ENCODE measurements around the gene TMEM154.

TMEM154 gene

GRCh38 chr4:152660526-152660925 is 19.3 kb downstream of the TMEM154 start:
- no peak overlapping the region for H3K4me3 ChIP-seq (ENCODE audit: low read depth, low read length)
- no peak for DNase-seq (ENCODE audit: low read depth)
- TF ChIP-seq CTCF (conservative IDR thresholded peaks at IDR 0.05; ENCODE audit: low read depth, low read length): no peak

- TF ChIP-seq CTCF (conservative IDR thresholded peaks at IDR 0.05; ENCODE audit: low read depth, low read length): no peak
- DNase-seq (ENCODE audit: low read depth): no peak
- no peak overlapping the region for H3K4me3 ChIP-seq (ENCODE audit: low read depth, low read length)
These were observed 20.0 kb downstream of the TMEM154 start for GRCh38 chr4:152659806-152660205.

DNA sequence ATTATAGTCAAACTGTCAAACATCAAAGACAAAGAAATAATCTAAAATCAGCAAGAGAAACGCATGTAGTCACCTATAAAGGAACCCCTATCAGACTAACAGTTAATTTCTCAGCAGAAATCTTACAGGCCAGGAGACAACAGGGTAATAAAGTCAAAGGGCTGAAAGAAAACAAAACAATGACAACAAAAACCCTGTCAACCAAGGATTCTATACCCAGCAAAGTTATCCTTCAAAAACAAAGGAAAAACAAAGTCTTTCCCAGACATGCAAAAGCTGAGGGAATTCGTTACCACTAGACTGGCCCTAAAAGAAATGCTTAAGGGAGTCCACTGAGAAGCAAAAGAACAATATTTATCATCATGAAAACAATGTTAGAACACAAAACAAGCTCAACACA is 22.1 kb downstream of the TMEM154 start:
- H3K4me3 ChIP-seq (ENCODE audit: low read depth, low read length): no peak overlapping the region
- TF ChIP-seq CTCF (conservative IDR thresholded peaks at IDR 0.05; ENCODE audit: low read depth, low read length): no peak
- DNase-seq (ENCODE audit: low read depth): no peak

GRCh38 chr4:152655272-152656129 is 24.3 kb downstream of the TMEM154 start:
- no peak for DNase-seq (ENCODE audit: low read depth)
- TF ChIP-seq CTCF (conservative IDR thresholded peaks at IDR 0.05; ENCODE audit: low read depth, low read length): no peak
- no peak overlapping the region for H3K4me3 ChIP-seq (ENCODE audit: low read depth, low read length)

DNA sequence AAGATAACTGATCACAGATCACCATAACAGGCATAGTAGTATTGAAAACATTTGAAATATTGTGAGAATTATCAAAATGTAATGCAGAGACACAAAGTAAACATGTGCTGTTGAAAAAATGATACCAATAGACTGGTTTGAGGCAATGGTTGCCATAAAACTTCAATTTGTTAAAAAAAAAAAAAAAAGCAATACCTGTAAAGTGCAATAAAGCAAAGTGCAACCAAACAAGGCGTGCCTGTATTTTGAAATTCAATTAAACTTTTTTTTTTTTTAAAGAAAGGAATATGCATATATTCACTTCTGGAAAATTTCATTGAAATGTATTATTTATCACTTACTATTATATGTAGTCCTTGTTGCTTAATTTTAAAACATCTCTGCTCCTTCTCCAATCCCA is 27.7 kb downstream of the TMEM154 start:
- no peak for TF ChIP-seq CTCF (conservative IDR thresholded peaks at IDR 0.05; ENCODE audit: low read depth, low read length)
- no peak overlapping the region for H3K4me3 ChIP-seq (ENCODE audit: low read depth, low read length)
- no peak for DNase-seq (ENCODE audit: low read depth)

DNA sequence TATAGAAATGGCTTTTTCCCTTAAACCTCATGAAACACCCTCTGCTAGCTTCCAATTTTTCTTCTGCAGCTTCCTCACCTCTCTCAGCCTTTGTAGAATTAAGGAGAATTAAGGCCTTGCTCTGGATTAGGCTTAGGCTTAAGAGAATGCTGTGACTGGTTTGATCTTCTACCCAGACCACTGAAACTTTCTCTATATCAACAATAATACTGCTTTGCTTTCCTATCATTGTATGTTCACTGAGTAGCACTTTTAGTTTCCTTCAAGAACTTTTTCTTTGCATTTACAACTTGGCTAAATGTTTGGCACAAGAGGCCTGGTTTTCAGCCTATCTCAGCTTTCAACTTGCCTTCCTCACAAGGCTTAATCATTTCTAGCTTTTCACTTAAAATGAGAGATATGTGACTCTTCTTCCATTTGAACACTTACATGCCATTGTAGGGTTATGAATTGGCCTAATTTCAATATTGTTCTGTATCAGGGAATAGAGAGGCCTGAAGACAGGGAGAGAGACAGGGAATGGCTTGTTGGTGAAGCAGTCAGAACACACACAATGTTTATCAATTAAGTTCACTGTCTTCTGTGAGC is 28.2 kb downstream of the TMEM154 start:
- no peak overlapping the region for H3K4me3 ChIP-seq (ENCODE audit: low read depth, low read length)
- no peak for TF ChIP-seq CTCF (conservative IDR thresholded peaks at IDR 0.05; ENCODE audit: low read depth, low read length)
- DNase-seq (ENCODE audit: low read depth): no peak

DNA sequence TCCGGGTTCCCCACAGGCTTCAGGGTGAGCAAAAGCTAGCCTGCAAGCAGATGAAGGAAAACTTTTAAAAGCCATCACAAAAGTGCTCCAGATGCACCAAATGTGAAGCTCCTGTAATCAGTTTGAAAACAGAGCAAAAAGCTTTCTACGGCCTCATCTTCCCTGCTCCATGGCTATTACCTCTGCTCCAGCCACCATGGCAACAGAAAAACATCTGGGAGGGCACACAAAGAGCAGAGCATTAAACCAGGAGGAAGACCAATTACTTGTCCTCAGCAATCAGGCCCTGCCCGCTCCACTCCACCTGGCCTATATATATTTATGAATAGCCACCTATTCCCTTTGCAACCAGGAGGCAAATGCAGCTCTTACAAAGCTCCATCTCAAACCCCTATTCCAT is 33.6 kb downstream of the TMEM154 start:
- no peak for DNase-seq (ENCODE audit: low read depth)
- TF ChIP-seq CTCF (conservative IDR thresholded peaks at IDR 0.05; ENCODE audit: low read depth, low read length): no peak
- no peak overlapping the region for H3K4me3 ChIP-seq (ENCODE audit: low read depth, low read length)
